HepG2 (cell line): Measurements from ENCODE around the gene ZDHHC3. TPM values are rescaled to one million over a fixed set of nuclear protein-coding genes. Genes with fewer than 3 reads are reported as not detected.

Source experiments
- ATAC-seq: fragments of 200-7000 bp; cut with Tn5 transposase; 3 replicates; pipeline ENCODE4 v1.9.1; 2020; ENCODE audit warnings: mild to moderate bottlenecking, moderate library complexity
- BruUV-seq: library from RNA; stranded (reverse); fragments of 400-500 nt; replicated peaks from 2 replicates; lab custom pipeline; 2021; lab: Mats Ljungman, UMichigan
- CTCF ChIA-PET: fragments of 300-600 bp; formaldehyde crosslinking; extraction: SDS; loops from one replicate; lab custom pipeline; 2021; ENCODE audit warnings: low total read pairs, inconsistent platforms, low intra/inter-chr PET ratio; lab: Yijun Ruan, JAX
- POLR2A ChIA-PET: fragments of 350-600 bp; sonication (Branson Sonifier 250); formaldehyde crosslinking; loops from one replicate; lab custom pipeline; 2020; ENCODE audit warnings: antibody characterized with exemption, inconsistent platforms; lab: Yijun Ruan, JAX
- DNase-seq: peaks from one replicate; pipeline ENCODE4 v3.0.0-alpha.2; 2015; ENCODE audit warnings: low spot score
- FAIRE-seq: peaks from 3 replicates; lab custom pipeline; 2011; peaks lifted over from hg19 to GRCh38; lab: Jason Lieb, UNC
- H2AFZ ChIP-seq: one replicate; pipeline ENCODE4 v1.6.1; 2011; ENCODE audit warnings: low read length, inconsistent platforms
- H3K27ac ChIP-seq: fragments of 300-600 bp; 3 replicates; pipeline ENCODE4 v1.8.0; 2011; ENCODE audit warnings: mixed run types, mild to moderate bottlenecking, mixed read lengths, low read length, inconsistent platforms; ENCODE audit not compliant: insufficient read depth; ENCODE audit errors: extremely low read length
- H3K27me3 ChIP-seq, 2 experiments: fragments of 200-600 bp in 1 of 2; 2 replicates in 1 of 2; 3 replicates in 1 of 2; pipeline versions ENCODE4 v1.6.0 to v1.8.0; 2011; ENCODE audit warnings: low read length in 2 of 2, mild to moderate bottlenecking in 2 of 2, moderate library complexity in 2 of 2, inconsistent platforms in 1 of 2; ENCODE audit not compliant: insufficient read depth in 2 of 2, control insufficient read depth in 1 of 2
- H3K36me3 ChIP-seq, 2 experiments: fragments of 200-600 bp in 1 of 2; replicated peaks in 1 of 2; 2 replicates in 1 of 2; 3 replicates in 1 of 2; pipeline versions ENCODE4 v1.5.1 to v1.8.0; 2011; ENCODE audit warnings: low read length in 2 of 2, inconsistent platforms in 1 of 2; ENCODE audit not compliant: insufficient read depth in 2 of 2, control insufficient read depth in 1 of 2
- H3K4me1 ChIP-seq: 2 replicates; pipeline ENCODE4 v1.5.1; 2012; ENCODE audit warnings: low read length, inconsistent platforms; ENCODE audit not compliant: insufficient read depth
- H3K4me2 ChIP-seq: 2 replicates; pipeline ENCODE4 v1.6.0; 2011; ENCODE audit warnings: low read depth, low read length, inconsistent platforms
- H3K4me3 ChIP-seq, 3 experiments: fragments of 200-600 bp in 1 of 3; sonication (generic), shearing (Covaris generic) in 1 of 3; replicated peaks in 1 of 3; 2 replicates each; pipeline ENCODE4 v1.5.1; 2011 to 2016; ENCODE audit warnings: low read length in 3 of 3, inconsistent platforms in 2 of 3, low read depth in 2 of 3, mild to moderate bottlenecking in 2 of 3, control low read depth in 1 of 3, mixed read lengths in 1 of 3; ENCODE audit not compliant: insufficient read depth in 1 of 3
- H3K79me2 ChIP-seq: one replicate; pipeline ENCODE4 v1.6.1; 2011; ENCODE audit warnings: low read length, inconsistent platforms; ENCODE audit not compliant: insufficient read depth
- H3K9ac ChIP-seq: 2 replicates; pipeline ENCODE4 v1.6.0; 2011; ENCODE audit warnings: mild to moderate bottlenecking, low read depth, low read length, inconsistent platforms; ENCODE audit not compliant: insufficient read depth
- H3K9me3 ChIP-seq: 2 replicates; pipeline ENCODE4 v1.5.1; 2012; ENCODE audit warnings: mild to moderate bottlenecking, low read length
- H4K20me1 ChIP-seq: 2 replicates; pipeline ENCODE4 v1.6.0; 2011; ENCODE audit warnings: inconsistent platforms, mild to moderate bottlenecking, low read length, moderate library complexity; ENCODE audit not compliant: insufficient read depth
- CBX5 ChIP-seq: sonication (generic); formaldehyde crosslinking; IDR thresholded peaks from 2 replicates; pipeline ENCODE4 v1.4.0; 2020; ENCODE audit warnings: missing genetic modification reagents, borderline replicate concordance
- MEF2D ChIP-seq: sonication (generic); formaldehyde crosslinking; IDR thresholded peaks from 2 replicates; pipeline ENCODE4 v1.5.1; 2020; ENCODE audit warnings: mild to moderate bottlenecking, missing genetic modification reagents
- SIX4 ChIP-seq: sonication (generic); formaldehyde crosslinking; IDR thresholded peaks from 2 replicates; pipeline ENCODE4 v1.4.0; 2020; ENCODE audit warnings: missing genetic modification reagents
- SNRNP70 ChIP-seq: fragments of 200-400 bp; formaldehyde crosslinking; IDR thresholded peaks from 2 replicates; pipeline ENCODE4 v1.6.1; 2017; ENCODE audit warnings: mild to moderate bottlenecking, low read depth, low read length, moderate library complexity
- SUZ12 ChIP-seq: fragments of 150-350 bp; IDR thresholded peaks from 2 replicates; pipeline ENCODE4 v1.6.1; 2014; ENCODE audit warnings: low read depth, low read length
- ZFYVE20 ChIP-seq: sonication (generic); formaldehyde crosslinking; IDR thresholded peaks from 2 replicates; pipeline ENCODE4 v1.8.0; 2023; ENCODE audit warnings: low read depth, mild to moderate bottlenecking, moderate library complexity, missing genetic modification reagents, borderline replicate concordance
- ZMYM2 ChIP-seq: sonication (generic); formaldehyde crosslinking; IDR thresholded peaks from 2 replicates; pipeline ENCODE4 v1.8.0; 2022; ENCODE audit warnings: mild to moderate bottlenecking, missing genetic modification reagents
- ZNF296 ChIP-seq: sonication (generic); formaldehyde crosslinking; conservative IDR thresholded peaks from 2 replicates; pipeline ENCODE4 v1.5.0; 2020; ENCODE audit warnings: mild to moderate bottlenecking, missing genetic modification reagents
- ZNF337 ChIP-seq: sonication (generic); formaldehyde crosslinking; IDR thresholded peaks from 2 replicates; pipeline ENCODE4 v1.5.1; 2020; ENCODE audit warnings: missing genetic modification reagents, low read depth, mild to moderate bottlenecking, borderline replicate concordance
- ZNF362 ChIP-seq: sonication (generic); formaldehyde crosslinking; IDR thresholded peaks from 2 replicates; pipeline ENCODE4 v1.4.0; 2020; ENCODE audit warnings: missing genetic modification reagents, mild to moderate bottlenecking, borderline replicate concordance
- ZNF512 ChIP-seq: sonication (generic); formaldehyde crosslinking; IDR thresholded peaks from 2 replicates; pipeline ENCODE4 v1.4.0; 2020; ENCODE audit warnings: mild to moderate bottlenecking, missing genetic modification reagents
- ZNF629 ChIP-seq: sonication (generic); formaldehyde crosslinking; conservative IDR thresholded peaks from 2 replicates; pipeline ENCODE4 v1.5.0; 2020; ENCODE audit warnings: missing genetic modification reagents
- WGBS: methylation state at CpG from one replicate; pipeline ENCODE4 v1.1.6; 2017; ENCODE audit warnings: low lambda C conversion rate; 5-methylcytosine and 5-hydroxymethylcytosine counted together
- in situ Hi-C: cut with HindIII; loops from 2 replicates; pipeline ENCODE4 v1.10.0; 2017; ENCODE audit warnings: low pct_unique_long_range_greater_than_20kb; ENCODE audit not compliant: extremely low pct_ligation_motif_present
- intact Hi-C: fragments of 100-400 bp; cut with micrococcal nuclease; formaldehyde crosslinking; loops from one replicate; pipeline ENCODE4 v1.10.0; 2022; ENCODE audit not compliant: unreplicated experiment
- polyA plus RNA-seq, 8 experiments: library from polyadenylated mRNA; depleted of rRNA in 3 of 8; stranded (reverse) in 7 of 8; unstranded in 1 of 8; fragments of >200 nt; fragmentation: Illumina TruSeq in 4 of 8; extraction: Trizol in 4 of 8; gene quantifications; 2 replicates each; pipeline versions ENCODE4 v1.2.1 to v1.2.3, GENCODE V29; 2011 to 2016; ENCODE audit warnings: low read depth in 4 of 8, missing spikeins in 1 of 8, mixed read lengths in 1 of 8; ENCODE audit not compliant: insufficient read depth in 1 of 8
- total RNA-seq, 5 experiments: library from RNA; depleted of rRNA; stranded (reverse); fragments of >200 nt; fragmentation: Illumina TruSeq; extraction: Trizol; gene quantifications; 2 replicates each; pipeline ENCODE4 v1.2.3, GENCODE V29; 2016; ENCODE audit warnings: low read depth in 1 of 5
- TF ChIP-seq, protein P1 (sequence below): sonication (generic); formaldehyde crosslinking; IDR thresholded peaks from 2 replicates; pipeline ENCODE4 v1.5.0; 2020; ENCODE audit warnings: missing genetic modification reagents, mild to moderate bottlenecking, borderline replicate concordance
- TF ChIP-seq, protein P2 (sequence below): sonication (generic); formaldehyde crosslinking; IDR thresholded peaks from 2 replicates; pipeline ENCODE4 v1.4.0; 2020; ENCODE audit warnings: mild to moderate bottlenecking, missing genetic modification reagents

The ZDHHC3 gene
- total and polyA plus RNA-seq, 2 of the 13 experiments (the other 11 are each of a cell fraction or from before 2014, with no cell fraction given), result 44.1 to 65.7 TPM

DNA sequence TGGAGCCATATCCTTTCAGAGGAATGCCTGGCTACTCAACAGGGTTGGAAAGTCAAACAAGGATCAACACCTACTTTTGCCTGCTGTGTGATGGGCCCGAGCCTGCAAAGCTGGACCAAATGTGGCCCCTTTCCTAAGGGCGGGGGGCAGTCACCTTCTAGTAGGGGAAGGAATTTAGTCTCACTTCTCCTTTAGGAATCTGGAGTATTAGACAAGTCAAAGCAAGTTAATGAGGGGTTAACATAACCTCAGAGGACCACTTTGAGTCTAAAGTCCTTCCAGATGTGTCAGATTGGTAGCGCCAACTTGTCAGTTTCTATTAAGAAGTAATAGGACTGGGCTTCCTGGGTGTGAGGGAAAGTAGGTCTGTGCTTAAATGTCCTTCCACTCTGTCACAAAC is 6.8 kb upstream of the ZDHHC3 start:
- H3K9ac ChIP-seq, result no peak overlapping the region
- no peaks in the 10 kb centered on the region for H3K9me3 ChIP-seq
- POLR2A ChIA-PET, result no interaction called here

GRCh38 chr3:44981751-44982150 is 5.8 kb upstream of the ZDHHC3 start:
- POLR2A ChIA-PET, result no interaction called here
- 95% methylated on average over 4 of the region's 4 CpGs for WGBS
- Histone ChIP-seq H2AFZ (no peak overlapping the region), H4K20me1 (peaks cover 5% of the 10 kb centered on the region; the same call in 1 of the 2 replicates), H3K4me3 (no peak overlapping the region), H3K79me2 (peaks cover 83% of the 10 kb centered on the region), H3K27ac (no peak overlapping the region), H3K9me3 (no peaks in the 10 kb centered on the region), H3K27me3 (no peaks in the 10 kb centered on the region; a peak in 1 of 5 replicates), H3K4me1 (peaks cover 61% of the 10 kb centered on the region), H3K4me2 (no peak overlapping the region), H3K36me3 (peaks cover 2 to 5% of the 10 kb centered on the region in 2 experiments; a peak in 3 of 5 replicates), H3K9ac (no peak overlapping the region)
- ATAC-seq (no peak), DNase-seq (no peak), FAIRE-seq (no peak)
- BruUV-seq, result no TSS peak
- in situ Hi-C loops (no loop called here), intact Hi-C loops (no loop called here)
- CTCF ChIA-PET, result no interaction called here
- no peak for TF ChIP-seq ZNF512 (CRISPR knock-in tag)
- TF ChIP-seq MEF2D (CRISPR knock-in tag), result no peak
- TF ChIP-seq ZNF337 (CRISPR knock-in tag), result no peak
- no peak for TF ChIP-seq SIX4 (CRISPR knock-in tag)
- no peak for TF ChIP-seq SNRNP70
- TF ChIP-seq ZMYM2 (CRISPR knock-in tag), result no peak
- TF ChIP-seq ZFYVE20, result no peak
- TF ChIP-seq ZNF296 (CRISPR knock-in tag), result no peak
- no peak for TF ChIP-seq CBX5 (CRISPR knock-in tag)
- TF ChIP-seq ZNF362 (CRISPR knock-in tag), result no peak
- no peak for TF ChIP-seq SUZ12

More for the DNA sequence above, 6.8 kb upstream of the ZDHHC3 start:
- no peak overlapping the region for H3K4me2 ChIP-seq
- CTCF ChIA-PET, result no interaction called here
- TF ChIP-seq ZNF629 (CRISPR knock-in tag), result no peak
- TF ChIP-seq, protein P1, sequence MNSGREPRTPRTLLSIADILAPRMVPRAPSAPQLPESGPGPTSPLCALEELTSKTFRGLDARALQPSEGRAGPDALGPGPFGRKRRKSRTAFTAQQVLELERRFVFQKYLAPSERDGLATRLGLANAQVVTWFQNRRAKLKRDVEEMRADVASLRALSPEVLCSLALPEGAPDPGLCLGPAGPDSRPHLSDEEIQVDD (CRISPR knock-in tag), result no peak
- TF ChIP-seq, protein P2, sequence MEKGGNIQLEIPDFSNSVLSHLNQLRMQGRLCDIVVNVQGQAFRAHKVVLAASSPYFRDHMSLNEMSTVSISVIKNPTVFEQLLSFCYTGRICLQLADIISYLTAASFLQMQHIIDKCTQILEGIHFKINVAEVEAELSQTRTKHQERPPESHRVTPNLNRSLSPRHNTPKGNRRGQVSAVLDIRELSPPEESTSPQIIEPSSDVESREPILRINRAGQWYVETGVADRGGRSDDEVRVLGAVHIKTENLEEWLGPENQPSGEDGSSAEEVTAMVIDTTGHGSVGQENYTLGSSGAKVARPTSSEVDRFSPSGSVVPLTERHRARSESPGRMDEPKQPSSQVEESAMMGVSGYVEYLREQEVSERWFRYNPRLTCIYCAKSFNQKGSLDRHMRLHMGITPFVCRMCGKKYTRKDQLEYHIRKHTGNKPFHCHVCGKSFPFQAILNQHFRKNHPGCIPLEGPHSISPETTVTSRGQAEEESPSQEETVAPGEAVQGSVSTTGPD (CRISPR knock-in tag), result no peak
- TF ChIP-seq, all 625 proteins: peak for 0
- Histone ChIP-seq H3K36me3 (peaks cover 2 to 5% of the 10 kb centered on the region in 2 experiments; a peak in 3 of 5 replicates), H2AFZ (no peak overlapping the region), H3K27ac (no peak overlapping the region), H3K27me3 (no peaks in the 10 kb centered on the region), H4K20me1 (peaks cover 11% of the 10 kb centered on the region; the same call in 1 of the 2 replicates), H3K4me3 (no peak overlapping the region), H3K4me1 (peaks cover 55% of the 10 kb centered on the region), H3K79me2 (peaks cover 80% of the 10 kb centered on the region)
- in situ Hi-C loops (no loop called here), intact Hi-C loops (no loop called here)
- FAIRE-seq (no peak), ATAC-seq (no peak), DNase-seq (no peak)
- WGBS, result 89% methylated on average over 3 of the region's 3 CpGs
- no TSS peak for BruUV-seq
